GM23338 (cell line): ENCODE results near the gene EPHB2.

ENCODE experiments used
- CREB1 ChIP-seq: fragments of 250-450 bp; sonication (Bioruptor Pico); IDR thresholded peaks from 2 replicates; pipeline ENCODE4 v1.5.0; 2020; ENCODE audit warnings: low read depth, mild to moderate bottlenecking, moderate library complexity
- POLR2AphosphoS5 ChIP-seq: IDR thresholded peaks from 2 replicates; pipeline ENCODE4 v1.6.1; 2016; ENCODE audit warnings: antibody characterized with exemption, low read depth
- ZNF331 ChIP-seq: fragments of 250-450 bp; sonication (Bioruptor Pico); IDR thresholded peaks from 2 replicates; pipeline ENCODE4 v1.5.0; 2020; ENCODE audit warnings: low read depth, mild to moderate bottlenecking, moderate library complexity
- TF ChIP-seq, protein P1 (sequence below), 2 experiments: fragments of 200-600 bp in 1 of 2; sonication (generic) in 1 of 2; conservative IDR thresholded peaks; 2 replicates each; pipeline versions ENCODE4 v1.5.1 to v1.6.1; 2016 to 2017; ENCODE audit warnings: antibody characterized with exemption in 2 of 2, low read depth in 2 of 2, mild to moderate bottlenecking in 2 of 2, moderate library complexity in 1 of 2
- TF ChIP-seq, protein P2 (sequence below): IDR thresholded peaks from one replicate; pipeline ENCODE4 v1.6.1; 2018; ENCODE audit warnings: antibody characterized with exemption; ENCODE audit not compliant: unreplicated experiment

DNA sequence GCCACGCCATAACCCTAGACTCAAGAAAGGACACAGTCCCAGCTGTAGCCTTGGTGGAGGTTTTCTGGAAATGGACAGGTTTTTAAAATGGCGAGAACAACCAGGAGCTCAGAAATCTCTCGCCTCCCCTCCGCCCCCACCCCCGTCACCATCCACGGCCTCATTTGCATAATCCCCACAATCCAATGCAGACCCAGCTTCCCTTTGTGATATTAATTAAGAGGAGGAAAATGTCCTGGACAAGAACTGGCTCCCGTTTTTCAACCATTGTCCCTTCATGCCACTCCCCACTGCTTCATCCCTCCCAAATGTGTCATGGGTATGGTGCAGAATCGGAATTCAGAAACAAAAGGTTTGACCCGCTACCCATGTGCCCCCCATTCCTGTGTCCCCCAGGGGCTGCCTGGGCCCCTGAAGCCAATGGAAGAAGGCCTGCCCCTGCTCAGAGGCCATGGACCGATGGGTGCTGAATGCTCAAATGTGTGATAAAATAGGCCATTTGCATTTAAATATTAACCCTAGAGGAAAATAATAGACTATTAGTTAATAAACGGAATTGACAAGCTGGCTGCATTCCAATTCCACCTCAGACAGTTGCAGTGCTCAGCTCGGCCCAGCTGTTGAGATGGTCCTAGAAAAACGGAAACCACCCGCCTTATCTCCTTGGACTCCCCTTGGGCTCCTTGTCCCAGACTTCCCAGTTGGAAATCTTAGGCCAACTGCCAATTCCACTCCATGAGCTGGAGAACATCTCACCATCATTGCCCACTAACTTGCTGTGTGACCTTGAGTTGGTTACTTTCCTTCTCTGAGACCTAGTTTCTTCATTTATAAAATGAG is 10.7 kb upstream of the EPHB2 start:
- no peak for TF ChIP-seq ZNF331
- TF ChIP-seq, protein P1, sequence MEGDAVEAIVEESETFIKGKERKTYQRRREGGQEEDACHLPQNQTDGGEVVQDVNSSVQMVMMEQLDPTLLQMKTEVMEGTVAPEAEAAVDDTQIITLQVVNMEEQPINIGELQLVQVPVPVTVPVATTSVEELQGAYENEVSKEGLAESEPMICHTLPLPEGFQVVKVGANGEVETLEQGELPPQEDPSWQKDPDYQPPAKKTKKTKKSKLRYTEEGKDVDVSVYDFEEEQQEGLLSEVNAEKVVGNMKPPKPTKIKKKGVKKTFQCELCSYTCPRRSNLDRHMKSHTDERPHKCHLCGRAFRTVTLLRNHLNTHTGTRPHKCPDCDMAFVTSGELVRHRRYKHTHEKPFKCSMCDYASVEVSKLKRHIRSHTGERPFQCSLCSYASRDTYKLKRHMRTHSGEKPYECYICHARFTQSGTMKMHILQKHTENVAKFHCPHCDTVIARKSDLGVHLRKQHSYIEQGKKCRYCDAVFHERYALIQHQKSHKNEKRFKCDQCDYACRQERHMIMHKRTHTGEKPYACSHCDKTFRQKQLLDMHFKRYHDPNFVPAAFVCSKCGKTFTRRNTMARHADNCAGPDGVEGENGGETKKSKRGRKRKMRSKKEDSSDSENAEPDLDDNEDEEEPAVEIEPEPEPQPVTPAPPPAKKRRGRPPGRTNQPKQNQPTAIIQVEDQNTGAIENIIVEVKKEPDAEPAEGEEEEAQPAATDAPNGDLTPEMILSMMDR (conservative IDR thresholded peaks at IDR 0.05; ENCODE audit: low read depth in 2 of 2) = no peak
- TF ChIP-seq, protein P2, sequence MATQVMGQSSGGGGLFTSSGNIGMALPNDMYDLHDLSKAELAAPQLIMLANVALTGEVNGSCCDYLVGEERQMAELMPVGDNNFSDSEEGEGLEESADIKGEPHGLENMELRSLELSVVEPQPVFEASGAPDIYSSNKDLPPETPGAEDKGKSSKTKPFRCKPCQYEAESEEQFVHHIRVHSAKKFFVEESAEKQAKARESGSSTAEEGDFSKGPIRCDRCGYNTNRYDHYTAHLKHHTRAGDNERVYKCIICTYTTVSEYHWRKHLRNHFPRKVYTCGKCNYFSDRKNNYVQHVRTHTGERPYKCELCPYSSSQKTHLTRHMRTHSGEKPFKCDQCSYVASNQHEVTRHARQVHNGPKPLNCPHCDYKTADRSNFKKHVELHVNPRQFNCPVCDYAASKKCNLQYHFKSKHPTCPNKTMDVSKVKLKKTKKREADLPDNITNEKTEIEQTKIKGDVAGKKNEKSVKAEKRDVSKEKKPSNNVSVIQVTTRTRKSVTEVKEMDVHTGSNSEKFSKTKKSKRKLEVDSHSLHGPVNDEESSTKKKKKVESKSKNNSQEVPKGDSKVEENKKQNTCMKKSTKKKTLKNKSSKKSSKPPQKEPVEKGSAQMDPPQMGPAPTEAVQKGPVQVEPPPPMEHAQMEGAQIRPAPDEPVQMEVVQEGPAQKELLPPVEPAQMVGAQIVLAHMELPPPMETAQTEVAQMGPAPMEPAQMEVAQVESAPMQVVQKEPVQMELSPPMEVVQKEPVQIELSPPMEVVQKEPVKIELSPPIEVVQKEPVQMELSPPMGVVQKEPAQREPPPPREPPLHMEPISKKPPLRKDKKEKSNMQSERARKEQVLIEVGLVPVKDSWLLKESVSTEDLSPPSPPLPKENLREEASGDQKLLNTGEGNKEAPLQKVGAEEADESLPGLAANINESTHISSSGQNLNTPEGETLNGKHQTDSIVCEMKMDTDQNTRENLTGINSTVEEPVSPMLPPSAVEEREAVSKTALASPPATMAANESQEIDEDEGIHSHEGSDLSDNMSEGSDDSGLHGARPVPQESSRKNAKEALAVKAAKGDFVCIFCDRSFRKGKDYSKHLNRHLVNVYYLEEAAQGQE = no peak
- TF ChIP-seq POLR2AphosphoS5 = no peak
- TF ChIP-seq CREB1 (CRISPR knock-in tag) = no peak
